Measurements from ENCODE around the gene MT1A. TPM values are rescaled to one million over a fixed set of nuclear protein-coding genes. Genes with fewer than 3 reads are reported as not detected.
A peak's percentile ranks its signal among the peaks of the same experiment; 100 is the strongest.

The MT1A gene
- total RNA-seq, 2 experiments from 2014 or later = not detected

DNA sequence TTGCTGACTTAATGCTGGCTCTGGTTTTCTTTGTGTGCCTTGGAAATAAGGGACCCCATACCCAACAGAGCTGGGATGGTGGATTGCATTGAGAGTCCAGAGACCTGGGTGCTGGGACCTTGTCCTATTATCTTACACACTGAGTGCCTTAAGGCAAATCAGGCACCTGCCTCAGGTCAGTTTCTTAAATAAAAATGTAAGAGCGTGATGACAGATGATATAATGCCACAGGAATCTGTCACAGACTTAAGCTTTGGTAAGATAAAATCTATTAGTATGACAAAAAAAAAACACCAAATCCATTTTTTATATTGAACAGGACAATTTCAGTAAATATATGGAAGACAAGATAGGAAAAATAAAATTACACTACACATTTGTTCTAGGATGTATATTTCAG lies 1.6 kb downstream of the MT1A start:
- H3K4me1 Mint-ChIP-seq (ENCODE audit: low read depth) = peaks cover 51% of the 10 kb centered on the region
- H3K4me1 ChIP-seq (ENCODE audit: insufficient read depth, low read length) = peaks cover 47% of the 10 kb centered on the region
- ChIA-PET POLR2A (no interaction called here), CTCF (no interaction called here)
- H3K4me3 Mint-ChIP-seq = no peak overlapping the region
- no peaks in the 10 kb centered on the region for H3K9me3 Mint-ChIP-seq
- no peak overlapping the region for H3K27ac Mint-ChIP-seq
- TF ChIP-seq, protein P1, sequence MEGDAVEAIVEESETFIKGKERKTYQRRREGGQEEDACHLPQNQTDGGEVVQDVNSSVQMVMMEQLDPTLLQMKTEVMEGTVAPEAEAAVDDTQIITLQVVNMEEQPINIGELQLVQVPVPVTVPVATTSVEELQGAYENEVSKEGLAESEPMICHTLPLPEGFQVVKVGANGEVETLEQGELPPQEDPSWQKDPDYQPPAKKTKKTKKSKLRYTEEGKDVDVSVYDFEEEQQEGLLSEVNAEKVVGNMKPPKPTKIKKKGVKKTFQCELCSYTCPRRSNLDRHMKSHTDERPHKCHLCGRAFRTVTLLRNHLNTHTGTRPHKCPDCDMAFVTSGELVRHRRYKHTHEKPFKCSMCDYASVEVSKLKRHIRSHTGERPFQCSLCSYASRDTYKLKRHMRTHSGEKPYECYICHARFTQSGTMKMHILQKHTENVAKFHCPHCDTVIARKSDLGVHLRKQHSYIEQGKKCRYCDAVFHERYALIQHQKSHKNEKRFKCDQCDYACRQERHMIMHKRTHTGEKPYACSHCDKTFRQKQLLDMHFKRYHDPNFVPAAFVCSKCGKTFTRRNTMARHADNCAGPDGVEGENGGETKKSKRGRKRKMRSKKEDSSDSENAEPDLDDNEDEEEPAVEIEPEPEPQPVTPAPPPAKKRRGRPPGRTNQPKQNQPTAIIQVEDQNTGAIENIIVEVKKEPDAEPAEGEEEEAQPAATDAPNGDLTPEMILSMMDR (IDR thresholded peaks at IDR 0.05) = no peak
- peaks cover 0 to 3% of the 10 kb centered on the region in 2 experiments for H3K9me3 ChIP-seq (ENCODE audit: control insufficient read depth in 1 of 2, insufficient read depth in 1 of 2, low read length in 2 of 2)
- peaks cover 59% of the 10 kb centered on the region for H3K27me3 Mint-ChIP-seq
- DNase-seq (no peak), ATAC-seq (ENCODE audit: poor library complexity) (no peak)
- peaks cover 41 to 50% of the 10 kb centered on the region in 2 experiments for H3K27me3 ChIP-seq (ENCODE audit: control insufficient read depth in 1 of 2, insufficient read depth in 2 of 2, low read length in 2 of 2)
- H3K4me3 ChIP-seq (ENCODE audit: low read length) = no peak overlapping the region
- no peak overlapping the region for H3K27ac ChIP-seq (ENCODE audit: low read depth in 1 of 2, low read length in 2 of 2)
- no peaks in the 10 kb centered on the region for H3K36me3 ChIP-seq (ENCODE audit: insufficient read depth, low read length)
- H3K36me3 Mint-ChIP-seq (ENCODE audit: low read depth) = no peaks in the 10 kb centered on the region
- intact Hi-C loops (cut with DNase I, micrococcal nuclease) = no loop called here

- intact Hi-C loops (cut with DNase I, micrococcal nuclease) = no loop called here
- H3K9me3 Mint-ChIP-seq = no peaks in the 10 kb centered on the region
- ChIA-PET CTCF (interaction anchor here (3.6 kb wide), 1 partner anchor 61 kb away, joined by 20 read pairs; no protein-coding TSS in a partner anchor), POLR2A (interaction anchor here (4.0 kb wide), 1 partner anchor 32 kb away, joined by 26 read pairs; the partner anchor contains the start of gene MT2A)
- Histone ChIP-seq H3K4me1 (ENCODE audit: insufficient read depth, low read length) (peaks cover 36% of the 10 kb centered on the region), H3K4me3 (ENCODE audit: low read length) (no peak overlapping the region), H3K27me3 (ENCODE audit: control insufficient read depth in 1 of 2, insufficient read depth in 2 of 2, low read length in 2 of 2) (peaks cover 34 to 40% of the 10 kb centered on the region in 2 experiments), H3K27ac (ENCODE audit: low read depth in 1 of 2, low read length in 2 of 2) (no peak overlapping the region), H3K9me3 (ENCODE audit: control insufficient read depth in 1 of 2, insufficient read depth in 1 of 2, low read length in 2 of 2) (no peaks in the 10 kb centered on the region), H3K36me3 (ENCODE audit: insufficient read depth, low read length) (no peaks in the 10 kb centered on the region)
- ATAC-seq (ENCODE audit: poor library complexity) (no peak), DNase-seq (no peak)
- TF ChIP-seq, protein P1 (IDR thresholded peaks at IDR 0.05) = no peak
- H3K36me3 Mint-ChIP-seq (ENCODE audit: low read depth) = no peaks in the 10 kb centered on the region
- peaks cover 43% of the 10 kb centered on the region for H3K4me1 Mint-ChIP-seq (ENCODE audit: low read depth)
- H3K4me3 Mint-ChIP-seq = no peak overlapping the region
- H3K27ac Mint-ChIP-seq = no peak overlapping the region
- peaks cover 51% of the 10 kb centered on the region for H3K27me3 Mint-ChIP-seq
These were observed 2.7 kb downstream of the MT1A start for GRCh38 chr16:56641166-56641565.

- peak; percentile 48 to 90 (median 70) for DNase-seq
- H3K4me1 Mint-ChIP-seq (ENCODE audit: low read depth) = peaks cover 25% of the 10 kb centered on the region
- Histone ChIP-seq H3K27ac (ENCODE audit: low read depth in 1 of 2, low read length in 2 of 2) (no peak overlapping the region), H3K9me3 (ENCODE audit: control insufficient read depth in 1 of 2, insufficient read depth in 1 of 2, low read length in 2 of 2) (peaks cover 0 to 5% of the 10 kb centered on the region in 2 experiments), H3K36me3 (ENCODE audit: insufficient read depth, low read length) (no peaks in the 10 kb centered on the region), H3K4me3 (ENCODE audit: low read length) (peak overlapping the region; percentile 46), H3K4me1 (ENCODE audit: insufficient read depth, low read length) (peaks cover 25% of the 10 kb centered on the region), H3K27me3 (ENCODE audit: control insufficient read depth in 1 of 2, insufficient read depth in 2 of 2, low read length in 2 of 2) (peaks cover 19 to 26% of the 10 kb centered on the region in 2 experiments)
- intact Hi-C loops (cut with DNase I, micrococcal nuclease) = loop anchor here (1.0 to 2.0 kb wide), 3 partner anchors 40 to 66 kb away; no protein-coding TSS in a partner anchor
- H3K27ac Mint-ChIP-seq = no peak overlapping the region
- no peaks in the 10 kb centered on the region for H3K9me3 Mint-ChIP-seq
- ChIA-PET POLR2A (interaction anchor here (0.9 to 4.0 kb wide), 5 partner anchors 18 to 59 kb away, joined by 3 to 26 read pairs (median 4); partner anchors contain the start of genes MT1E and MT2A), CTCF (interaction anchor here (0.8 to 3.6 kb wide), 8 partner anchors 13 to 66 kb away, joined by 3 to 20 read pairs (median 4); partner anchors contain the start of gene MT1E)
- peaks cover 43% of the 10 kb centered on the region for H3K27me3 Mint-ChIP-seq
- peak overlapping the region; percentile 74 for H3K4me3 Mint-ChIP-seq
- TF ChIP-seq, protein P1 (IDR thresholded peaks at IDR 0.05) = peak; percentile 46
- no peaks in the 10 kb centered on the region for H3K36me3 Mint-ChIP-seq (ENCODE audit: low read depth)
- ATAC-seq (ENCODE audit: poor library complexity) = peak; percentile 99
These were observed 4.8 kb downstream of the MT1A start for GRCh38 chr16:56643080-56643778.
